ENCODE data around the gene LITAF. TPM values are rescaled to one million over a fixed set of nuclear protein-coding genes. Genes with fewer than 3 reads are reported as not detected.
"Not testable (repeated sequence)": the region's sequence is repeated elsewhere in the genome, so short reads cannot be mapped to it uniquely, and the experiment has no call there.

LITAF gene
- total RNA-seq, 1 donor from 2014 or later, result 28.9 TPM

- DNase-seq (ENCODE audit: low spot score), result no peak
Measured at GRCh38 chr16:11576427-11577289, 10.1 kb downstream of the LITAF start.

- no peak for DNase-seq (ENCODE audit: low spot score)
Measured at GRCh38 chr16:11575223-11575589, 11.5 kb downstream of the LITAF start.

- DNase-seq (ENCODE audit: low spot score), result no peak
Measured at GRCh38 chr16:11572301-11572995, 14.3 kb downstream of the LITAF start.

DNA sequence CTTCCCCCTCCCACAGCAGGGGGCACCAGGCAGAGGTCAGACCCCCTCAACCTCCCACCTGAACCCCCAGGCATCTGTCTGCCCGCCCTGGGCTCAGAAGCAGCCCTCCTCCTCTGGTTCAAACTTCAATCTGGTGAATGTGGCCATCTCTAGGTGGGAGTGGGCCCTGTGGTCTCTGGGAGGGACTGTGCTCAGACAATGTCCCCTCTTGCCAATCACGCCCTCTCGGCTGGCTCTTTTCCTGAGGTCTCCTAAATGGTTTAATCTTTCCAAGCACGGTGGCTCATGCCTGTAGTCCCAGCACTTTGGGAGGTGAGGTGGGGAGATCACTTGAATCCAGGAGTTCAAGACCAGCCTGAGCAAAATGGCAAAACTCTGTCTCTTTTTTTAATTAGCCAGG, 15.2 kb downstream of the LITAF start:
- no peak for DNase-seq (ENCODE audit: low spot score)

DNA sequence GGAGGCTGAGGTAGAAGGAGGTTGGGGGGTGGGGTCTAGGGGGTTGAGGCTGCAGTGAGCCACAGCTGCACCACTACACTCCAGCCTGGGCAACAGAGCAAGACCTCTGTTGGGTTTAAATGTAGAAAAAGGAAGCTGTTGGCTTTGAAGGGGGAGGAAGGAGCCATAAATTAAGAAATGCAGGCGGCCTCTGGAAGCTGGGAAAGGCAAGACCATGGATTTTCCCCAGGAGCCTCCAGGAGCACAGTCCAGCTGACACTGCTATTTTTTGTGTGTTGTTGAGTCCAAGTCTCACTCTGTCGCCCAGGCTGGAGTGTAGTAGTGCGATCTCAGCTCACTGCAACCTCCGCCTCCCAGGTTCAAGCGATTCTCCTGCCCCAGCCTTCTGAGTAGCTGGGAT, 15.9 kb downstream of the LITAF start:
- DNase-seq (ENCODE audit: low spot score), result peak; percentile 65

GRCh38 chr16:11570258-11570657, 16.5 kb downstream of the LITAF start:
- DNase-seq (ENCODE audit: low spot score), result no peak

GRCh38 chr16:11566398-11566797, 20.3 kb downstream of the LITAF start:
- DNase-seq (ENCODE audit: low spot score), result no peak

DNA sequence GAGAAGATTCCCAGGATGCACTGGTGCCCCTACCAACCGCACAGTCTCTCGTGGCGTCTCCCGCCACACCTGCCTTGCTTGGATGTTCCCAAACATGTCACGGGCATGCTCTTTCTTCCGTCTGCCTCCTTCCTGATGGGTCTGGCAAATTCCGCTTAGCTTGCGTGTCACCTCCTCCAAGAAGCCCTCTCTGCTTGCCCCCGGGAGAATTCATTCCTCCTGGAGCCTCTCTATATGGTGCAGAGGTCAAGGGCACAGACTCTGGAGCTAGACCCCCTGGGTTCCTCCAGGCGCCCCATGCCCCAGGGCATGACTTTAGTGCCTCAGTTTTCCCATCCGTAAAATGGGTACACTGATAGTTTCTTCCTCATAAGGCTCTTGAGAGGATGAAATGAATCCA, 21.1 kb downstream of the LITAF start:
- DNase-seq (ENCODE audit: low spot score), result no peak

- DNase-seq (ENCODE audit: low spot score), result no peak
Measured at GRCh38 chr16:11564046-11564926, 22.4 kb downstream of the LITAF start.

DNA sequence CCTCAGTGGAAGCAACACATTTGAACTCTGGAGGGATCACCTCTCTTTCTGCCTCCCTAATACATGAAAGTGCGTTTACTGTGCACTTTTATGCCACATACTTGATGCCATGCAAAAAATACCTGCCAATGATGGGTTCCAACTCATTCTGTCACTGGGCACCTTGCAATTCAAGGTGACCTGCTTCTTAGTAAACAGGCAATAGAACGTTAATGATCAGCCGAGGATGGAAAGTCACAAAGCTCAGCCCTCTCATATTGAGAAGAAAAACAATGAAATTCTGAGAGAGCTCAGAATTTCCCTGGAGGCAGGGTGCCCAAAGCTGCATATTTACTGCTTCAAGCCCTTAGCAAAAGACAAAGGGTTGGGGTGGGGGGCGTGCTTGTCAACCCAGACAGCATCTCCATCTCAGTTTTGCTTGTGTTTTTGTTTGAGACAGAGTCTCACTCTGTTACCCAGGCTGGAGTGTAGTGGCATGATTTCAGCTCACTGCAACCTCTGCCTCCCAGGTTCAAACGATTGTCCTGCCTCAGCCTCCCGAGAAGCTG, 23.2 kb downstream of the LITAF start:
- DNase-seq (ENCODE audit: low spot score), result no peak

GRCh38 chr16:11562941-11563340, 23.8 kb downstream of the LITAF start:
- DNase-seq (ENCODE audit: low spot score), result no peak

- DNase-seq (ENCODE audit: low spot score), result no peak
Measured at GRCh38 chr16:11562411-11562810, 24.3 kb downstream of the LITAF start.

GRCh38 chr16:11561856-11562255, 24.9 kb downstream of the LITAF start:
- DNase-seq (ENCODE audit: low spot score), result no peak

GRCh38 chr16:11561454-11561805, 25.3 kb downstream of the LITAF start:
- peak; percentile 92 for DNase-seq (ENCODE audit: low spot score)

GRCh38 chr16:11560701-11561453, 25.8 kb downstream of the LITAF start:
- DNase-seq (ENCODE audit: low spot score), result peak; percentile 76

DNA sequence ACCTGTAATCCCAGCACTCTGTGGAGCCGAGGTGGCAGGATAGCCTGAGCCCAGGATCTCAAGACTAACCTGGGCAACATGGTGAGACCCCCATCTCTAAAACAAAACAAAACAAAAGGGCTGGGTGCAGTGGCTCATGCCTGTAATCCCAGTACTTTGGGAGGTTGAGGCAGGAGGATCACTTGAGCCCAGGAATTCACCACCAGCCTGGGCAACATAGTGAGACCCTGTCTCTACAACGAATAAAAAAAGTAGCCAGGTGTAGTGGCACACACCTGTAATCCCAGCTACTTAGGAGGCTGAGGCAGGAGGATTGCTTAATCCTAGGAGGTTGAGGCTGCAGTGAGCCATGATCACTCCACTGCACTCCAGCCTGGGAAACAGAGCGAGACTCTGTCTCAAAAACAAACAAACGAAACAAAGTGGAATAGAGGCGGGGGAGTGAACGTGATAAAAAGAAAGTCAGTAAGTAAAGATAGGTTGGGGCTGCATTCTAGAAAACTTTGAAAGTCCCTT, 28.4 kb downstream of the LITAF start:
- DNase-seq (ENCODE audit: low spot score), result not testable (repeated sequence)

DNA sequence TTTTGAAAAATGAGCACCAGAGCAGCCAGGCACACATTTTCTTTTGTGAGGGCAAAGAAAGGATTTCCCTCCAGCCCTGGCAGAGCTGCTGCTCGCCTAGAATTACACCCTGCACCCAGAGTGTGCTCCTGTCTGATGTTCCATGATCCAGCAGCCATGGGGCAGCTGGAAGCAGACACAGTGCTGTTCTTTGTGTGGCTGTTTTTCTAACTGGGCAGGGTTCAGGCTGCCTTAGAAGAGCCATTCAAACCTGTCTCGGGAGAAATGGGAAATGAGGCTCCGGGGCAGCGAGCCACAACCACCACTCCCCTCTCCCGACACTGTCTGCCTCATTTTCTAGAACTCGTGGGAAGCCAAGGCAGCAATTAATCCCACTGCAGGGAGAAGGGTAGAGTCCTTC, 28.9 kb downstream of the LITAF start:
- DNase-seq (ENCODE audit: low spot score), result no peak

DNA sequence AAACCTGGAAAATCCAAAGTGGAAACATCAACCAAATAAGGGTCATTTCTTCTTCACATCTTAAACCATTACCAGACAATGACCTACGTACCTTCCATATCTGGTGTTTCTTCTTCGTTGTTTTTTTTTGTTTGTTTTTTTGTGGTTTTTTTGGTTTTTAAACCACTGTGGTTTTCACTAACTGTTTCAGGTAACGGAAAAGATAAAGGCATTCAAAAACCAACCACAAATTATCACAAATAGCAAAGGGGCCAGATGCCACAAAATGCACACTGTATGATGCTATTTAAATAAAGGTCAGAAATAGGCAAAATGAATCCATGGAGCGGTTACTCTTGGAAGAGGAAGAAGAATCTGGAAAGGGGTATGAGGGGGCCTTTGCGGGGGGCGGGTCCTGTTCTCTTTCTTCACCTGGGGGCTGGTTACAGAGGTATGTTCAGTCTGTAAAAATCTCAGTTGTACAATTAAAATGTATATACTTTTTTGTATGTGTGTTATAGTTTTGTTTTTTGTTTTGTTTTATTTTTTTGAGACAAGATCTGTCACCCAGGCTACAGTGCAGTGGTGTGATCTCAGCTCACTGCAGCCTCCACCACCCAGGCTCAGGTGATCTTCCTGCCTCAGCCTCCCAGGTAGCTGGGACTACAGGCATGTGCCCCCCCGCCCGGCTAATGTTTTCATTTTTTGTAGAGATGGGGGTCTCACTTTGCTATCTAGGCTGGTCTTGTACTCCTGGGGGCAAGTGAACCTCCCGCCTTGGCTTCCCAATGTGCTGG, 29.6 kb downstream of the LITAF start:
- no peak for DNase-seq (ENCODE audit: low spot score)

DNA sequence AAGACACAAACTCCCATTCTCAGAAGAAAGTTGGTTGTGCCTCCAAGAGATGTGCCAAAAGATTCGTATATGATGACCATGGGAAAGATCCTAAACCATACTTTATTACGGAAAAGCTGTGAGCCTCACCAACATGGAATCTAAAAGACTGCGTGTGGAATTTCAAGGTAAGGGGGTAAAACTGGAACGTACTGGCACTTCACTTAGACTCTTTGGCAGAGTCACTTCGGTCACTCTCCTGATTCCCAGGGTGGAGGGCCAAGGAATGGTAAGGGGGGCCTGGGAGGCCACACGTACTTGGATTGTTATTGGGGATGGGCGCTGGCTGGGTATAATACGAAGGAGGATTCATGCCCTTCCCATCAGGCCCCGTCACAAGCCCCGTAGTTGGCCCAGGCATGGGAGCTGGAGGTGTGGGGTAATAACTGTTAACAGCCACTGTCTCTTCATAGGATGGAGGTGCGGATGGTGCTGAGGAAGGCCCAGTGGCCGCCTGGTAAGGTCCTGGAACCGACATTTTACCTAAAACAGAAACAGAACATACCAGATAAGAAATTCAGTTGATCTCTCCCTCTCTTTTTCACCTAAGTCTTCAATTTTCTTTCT, 30.4 kb downstream of the LITAF start:
- no peak for DNase-seq (ENCODE audit: low spot score)

- DNase-seq (ENCODE audit: low spot score), result no peak
Measured at GRCh38 chr16:11554053-11554452, 32.7 kb downstream of the LITAF start.

Measured in umbilical cord (tissue), 2 donors.